Activated T-cell treated with anti-CD3 and anti-CD28 coated beads, Interleukin-2, amount 50 U/mL, for 1 hour (primary cell): Measurements from ENCODE around the gene CASP5.
"Not testable (repeated sequence)": the region's sequence is repeated elsewhere in the genome, so short reads cannot be mapped to it uniquely, and the experiment has no call there.

Experiments
- DNase-seq: peaks from one replicate; pipeline ENCODE4 v3.0.0-alpha.2; 2020

Gene CASP5

DNA sequence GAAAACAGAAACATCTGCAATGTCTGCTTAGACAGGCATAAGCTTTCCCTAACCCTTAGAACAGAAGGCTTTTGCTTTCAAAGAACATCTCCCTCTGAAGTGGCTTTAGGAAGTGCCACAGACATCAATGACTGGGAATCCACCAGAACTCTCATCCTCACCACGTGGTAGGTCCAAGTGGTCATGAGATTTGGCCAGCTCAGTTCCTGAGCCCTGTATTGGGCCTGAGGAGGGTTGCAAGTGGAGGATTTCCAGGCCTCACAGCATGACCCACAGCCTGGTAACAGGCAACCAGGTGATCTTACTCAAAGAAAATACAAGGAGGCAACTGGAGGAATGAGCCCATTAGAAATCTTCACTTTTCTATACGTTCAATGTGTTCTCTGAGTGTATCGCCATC lies 10.4 kb upstream of the CASP5 start:
- no peak for DNase-seq

DNA sequence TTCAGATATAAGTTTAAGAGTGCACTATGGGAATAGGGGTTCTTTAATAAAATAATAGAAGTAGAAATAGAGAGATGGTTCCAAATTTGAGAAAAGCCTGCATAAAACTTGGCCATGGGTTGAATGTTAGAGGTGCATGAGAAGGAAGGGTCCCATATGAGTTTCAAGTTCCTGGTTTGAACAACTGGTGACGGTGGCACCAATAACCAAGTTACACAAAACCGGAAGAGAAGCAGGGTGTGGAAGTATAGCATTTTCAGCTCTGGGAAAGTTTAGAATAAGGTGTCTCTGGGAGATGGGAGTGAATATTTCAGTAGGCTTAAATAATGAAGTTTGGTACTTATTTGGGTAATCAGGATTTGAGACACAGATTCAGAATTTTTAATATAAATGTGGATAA lies 9.5 kb upstream of the CASP5 start:
- no peak for DNase-seq

GRCh38 chr11:105027678-105028077 lies 4.7 kb upstream of the CASP5 start:
- DNase-seq = no peak

- no peak for DNase-seq
Measured at GRCh38 chr11:105024394-105024793, 1.4 kb upstream of the CASP5 start.

GRCh38 chr11:105022527-105022926 lies 441 bp downstream of the CASP5 start:
- DNase-seq = no peak

GRCh38 chr11:105007463-105007862 lies 15.5 kb downstream of the CASP5 start:
- DNase-seq = no peak

GRCh38 chr11:105005451-105005845 lies 17.5 kb downstream of the CASP5 start:
- DNase-seq = no peak

DNA sequence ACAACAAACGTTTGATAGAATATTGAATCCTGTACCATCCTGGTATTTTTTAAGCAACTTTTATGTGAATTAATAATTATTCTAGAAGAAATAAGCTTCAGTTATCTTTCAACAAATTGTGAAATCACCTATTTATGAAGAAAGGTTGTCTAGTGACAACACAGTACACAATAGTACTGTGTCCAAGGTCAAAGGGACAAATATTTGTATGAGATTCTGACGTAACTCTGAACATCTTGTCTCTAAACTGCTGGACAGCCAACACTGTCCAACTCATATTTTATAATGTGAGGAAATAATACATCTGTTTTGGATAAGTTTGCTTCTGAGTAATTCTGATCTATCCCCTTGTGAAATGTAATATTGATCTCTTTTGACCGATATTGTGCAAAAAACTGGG lies 18.9 kb downstream of the CASP5 start:
- no peak for DNase-seq

GRCh38 chr11:105003151-105003550 lies 19.8 kb downstream of the CASP5 start:
- no peak for DNase-seq

DNA sequence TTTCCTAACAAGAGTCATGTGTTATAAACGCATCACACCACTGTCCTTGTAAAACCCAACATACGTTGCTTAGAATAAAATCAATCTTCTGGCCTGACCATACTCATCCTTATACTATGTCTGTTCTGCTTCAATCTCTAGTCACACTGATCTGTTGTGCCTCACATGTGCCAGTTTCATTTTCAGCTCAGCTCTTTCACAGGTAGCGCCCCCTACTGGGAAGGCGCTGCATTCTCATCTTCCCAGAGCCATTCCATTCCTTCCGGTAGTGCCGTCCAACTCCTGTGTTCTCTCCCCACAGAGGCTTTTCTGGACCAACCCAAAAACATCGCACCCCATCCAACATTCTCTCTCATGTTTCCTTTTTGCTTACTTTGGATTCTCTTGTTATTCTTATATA lies 22.2 kb downstream of the CASP5 start:
- peak; percentile 55 for DNase-seq

DNA sequence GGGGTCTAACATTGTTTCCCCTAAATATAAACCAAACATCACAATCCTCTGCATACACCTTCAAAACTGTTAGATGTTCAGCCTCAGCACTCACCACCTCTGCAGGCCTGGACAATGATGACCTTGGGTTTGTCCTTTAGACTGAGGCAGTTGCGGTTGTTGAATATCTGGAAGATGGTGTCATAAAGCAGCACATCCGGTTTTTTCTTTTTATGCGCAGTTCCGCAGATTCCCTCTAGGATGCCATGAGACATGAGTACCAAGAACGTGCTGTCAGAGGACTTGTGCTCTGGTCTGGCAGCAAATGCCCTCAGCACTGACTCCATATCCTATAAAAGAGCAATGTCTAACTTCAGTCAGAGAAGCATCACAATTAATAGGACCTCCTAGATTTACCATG lies 22.8 kb downstream of the CASP5 start:
- DNase-seq = no peak

DNA sequence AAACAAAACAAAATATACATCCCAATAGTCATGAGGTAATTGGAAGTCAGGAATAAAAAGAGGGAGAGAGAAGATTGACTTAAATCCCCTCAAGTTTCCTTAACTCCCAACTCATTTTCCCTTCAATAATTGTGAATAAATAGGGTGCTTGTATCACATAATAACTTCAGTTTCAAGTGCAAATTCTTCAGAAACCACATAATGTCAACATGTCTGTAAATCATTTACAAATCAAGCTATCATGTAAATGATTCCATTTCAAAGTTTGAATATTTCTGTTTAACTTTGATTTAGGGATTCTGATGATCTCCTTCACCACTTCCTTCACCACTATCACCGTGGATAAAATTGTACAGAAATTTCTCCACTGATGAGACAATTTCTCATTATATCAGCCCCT lies 23.2 kb downstream of the CASP5 start:
- no peak for DNase-seq

GRCh38 chr11:104997288-104997687 lies 25.7 kb downstream of the CASP5 start:
- no peak for DNase-seq

GRCh38 chr11:104995001-104995408 lies 28.0 kb downstream of the CASP5 start:
- no peak for DNase-seq

DNA sequence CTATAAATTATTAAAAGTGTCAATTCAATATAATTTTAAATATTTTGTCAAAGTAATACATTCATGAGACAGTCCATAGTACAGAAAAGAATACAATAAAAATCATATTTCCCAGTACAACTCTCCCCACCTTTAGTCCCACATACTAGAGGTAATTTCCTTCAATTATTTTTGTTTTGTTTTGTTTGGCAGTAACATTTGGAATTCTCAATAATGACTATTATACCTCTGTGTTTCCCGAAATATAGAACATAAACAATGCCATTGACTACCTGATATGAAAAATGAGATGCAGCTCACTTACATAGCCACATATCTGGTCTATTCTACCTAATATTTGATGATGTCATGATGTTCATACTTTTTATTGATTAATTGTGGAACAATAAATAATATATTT lies 30.2 kb downstream of the CASP5 start:
- no peak for DNase-seq

GRCh38 chr11:104991994-104992393 lies 31.0 kb downstream of the CASP5 start:
- no peak for DNase-seq

GRCh38 chr11:104984808-104985207 lies 38.2 kb downstream of the CASP5 start:
- no peak for DNase-seq

- no peak for DNase-seq
Measured at GRCh38 chr11:104979839-104980238, 43.1 kb downstream of the CASP5 start.

GRCh38 chr11:104973616-104974015 lies 49.4 kb downstream of the CASP5 start:
- no peak for DNase-seq

GRCh38 chr11:104972924-104973323 lies 50.0 kb downstream of the CASP5 start:
- not testable (repeated sequence) for DNase-seq

GRCh38 chr11:104970756-104971155 lies 52.2 kb downstream of the CASP5 start:
- no peak for DNase-seq

GRCh38 chr11:104968856-104969776 lies 53.9 kb downstream of the CASP5 start:
- no peak for DNase-seq

GRCh38 chr11:104968355-104968855 lies 54.6 kb downstream of the CASP5 start, which contains the start of gene CASP4:
CASP4 (minus strand) TSS chr11:104968574; CDS start chr11:104968525, 49 bp downstream.
- DNase-seq = no peak

- DNase-seq = no peak
Measured at GRCh38 chr11:104967534-104968354, 55.2 kb downstream of the CASP5 start.
